Cardiac muscle cell (in vitro differentiated cells and primary cell): ENCODE measurements around the gene FMN2. TPM values are rescaled to one million over a fixed set of nuclear protein-coding genes. Genes with fewer than 3 reads are reported as not detected.

Source experiments
- DNase-seq, 2 donors: peaks; one replicate each; pipeline versions ENCODE4 v3.0.0 to v3.0.0-alpha.2; 2010 to 2017; ENCODE audit warnings: low read depth in 1 of 2, low spot score in 1 of 2
- H3K27ac ChIP-seq: fragments of 200-600 bp; sonication (generic); 2 replicates; pipeline ENCODE4 v1.5.1; 2016
- H3K27me3 ChIP-seq: fragments of 200-600 bp; sonication (generic); 2 replicates; pipeline ENCODE4 v1.6.0; 2016; ENCODE audit warnings: control low read depth
- H3K36me3 ChIP-seq: fragments of 200-600 bp; sonication (generic); 2 replicates; pipeline ENCODE4 v1.5.1; 2016; ENCODE audit warnings: control low read depth
- H3K4me1 ChIP-seq: fragments of 200-600 bp; sonication (generic); 2 replicates; pipeline ENCODE4 v1.8.1; 2017; ENCODE audit warnings: low read depth, mild to moderate bottlenecking, mixed run types
- H3K4me3 ChIP-seq: fragments of 200-600 bp; sonication (generic); 2 replicates; pipeline ENCODE4 v1.5.1; 2016; ENCODE audit warnings: mild to moderate bottlenecking
- H3K9me3 ChIP-seq: fragments of 200-600 bp; sonication (generic); 2 replicates; pipeline ENCODE4 v1.5.1; 2017; ENCODE audit warnings: low read depth, mild to moderate bottlenecking, control low read depth
- CTCF ChIP-seq: IDR thresholded peaks from 2 replicates; pipeline ENCODE4 v1.5.1; 2012; ENCODE audit warnings: low read depth, mild to moderate bottlenecking, low read length
- polyA plus RNA-seq: library from polyadenylated mRNA; unstranded; fragments of >200 nt; fragmentation: Nextera tagmentation; extraction: Ambion mirVana; gene quantifications from 2 replicates; pipeline ENCODE4 v1.2.1, GENCODE V29; 2016
- total RNA-seq: library from RNA; depleted of rRNA; stranded (reverse); fragments of >200 nt; gene quantifications from 2 replicates; pipeline ENCODE4 v1.2.3, GENCODE V29; 2016

The FMN2 gene
- total and polyA plus RNA-seq, 2 experiments from 2014 or later = 0.42 to 2.7 TPM

GRCh38 chr1:240139511-240139910 is 47.8 kb downstream of the FMN2 start:
- Histone ChIP-seq H3K27ac (no peak overlapping the region), H3K4me1 (peaks cover 5% of the 10 kb centered on the region), H3K36me3 (no peaks in the 10 kb centered on the region), H3K9me3 (no peaks in the 10 kb centered on the region), H3K27me3 (peaks cover 9% of the 10 kb centered on the region), H3K4me3 (no peak overlapping the region)
- TF ChIP-seq CTCF = no peak
- no peak for DNase-seq

- H3K27ac ChIP-seq = no peak overlapping the region
- H3K4me1 ChIP-seq = no peaks in the 10 kb centered on the region
- H3K4me3 ChIP-seq = no peak overlapping the region
- TF ChIP-seq CTCF = no peak
- H3K36me3 ChIP-seq = no peaks in the 10 kb centered on the region
- H3K9me3 ChIP-seq = no peaks in the 10 kb centered on the region
- DNase-seq = no peak
- peaks cover 21% of the 10 kb centered on the region for H3K27me3 ChIP-seq
Observed at GRCh38 chr1:240145120-240145519, 53.4 kb downstream of the FMN2 start.

DNA sequence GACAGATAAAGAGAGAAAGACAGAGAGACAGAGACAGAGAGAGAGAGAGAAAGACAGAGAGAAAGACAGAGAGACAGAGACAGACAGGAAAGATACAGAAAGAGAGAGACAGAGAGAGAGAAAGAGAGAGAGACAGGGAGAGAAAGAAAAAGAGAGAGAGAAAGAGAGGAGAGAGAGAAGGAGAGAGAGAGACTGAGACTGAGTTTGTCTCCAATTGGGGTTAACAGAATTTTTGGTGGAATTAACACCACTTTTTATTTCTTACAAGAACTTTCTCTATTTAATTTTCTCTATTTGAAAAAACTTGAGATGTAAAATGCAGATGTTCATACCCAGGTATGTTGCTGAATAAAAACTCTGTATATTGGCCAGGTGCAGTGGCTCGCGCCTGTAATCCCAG is 56.6 kb downstream of the FMN2 start:
- no peak overlapping the region for H3K4me3 ChIP-seq
- no peaks in the 10 kb centered on the region for H3K36me3 ChIP-seq
- peaks cover 21% of the 10 kb centered on the region for H3K27me3 ChIP-seq
- H3K27ac ChIP-seq = no peak overlapping the region
- no peak for DNase-seq
- H3K4me1 ChIP-seq = no peaks in the 10 kb centered on the region
- H3K9me3 ChIP-seq = no peaks in the 10 kb centered on the region
- no peak for TF ChIP-seq CTCF

DNA sequence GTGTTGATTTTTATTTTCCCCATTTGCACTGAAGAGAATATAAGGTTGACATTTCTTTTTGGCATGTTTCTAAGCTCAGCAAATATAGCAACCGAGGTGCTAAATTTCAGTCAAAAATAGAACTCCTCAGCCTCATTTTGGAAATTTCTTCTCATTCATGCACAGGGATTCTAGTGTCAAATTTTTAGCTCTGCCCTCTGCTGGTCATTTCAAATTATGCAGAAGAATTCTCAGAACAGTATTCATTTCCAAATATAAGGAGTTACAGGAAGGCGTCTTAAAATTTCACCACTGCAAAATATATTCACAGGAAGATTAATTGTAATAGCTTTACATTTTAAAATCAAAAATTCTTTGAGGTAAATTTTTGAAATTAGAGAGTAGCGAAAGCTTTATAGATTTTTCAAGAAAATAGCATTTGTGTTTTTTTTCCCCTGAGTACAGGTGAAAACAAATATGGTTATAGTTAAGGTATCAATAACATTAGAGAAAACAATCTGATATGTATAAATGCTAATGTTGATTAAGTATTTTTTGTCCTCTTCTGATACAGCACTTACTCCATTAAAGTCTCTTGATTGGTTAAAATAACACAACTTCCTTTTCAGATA is 57.9 kb downstream of the FMN2 start:
- Histone ChIP-seq H3K36me3 (no peaks in the 10 kb centered on the region), H3K27ac (no peak overlapping the region), H3K4me1 (no peaks in the 10 kb centered on the region), H3K4me3 (no peak overlapping the region), H3K27me3 (peaks cover 16% of the 10 kb centered on the region), H3K9me3 (no peaks in the 10 kb centered on the region)
- DNase-seq = peak; percentile 42 to 52
- peak; percentile 64 for TF ChIP-seq CTCF

- H3K36me3 ChIP-seq = no peaks in the 10 kb centered on the region
- TF ChIP-seq CTCF = no peak
- H3K9me3 ChIP-seq = no peaks in the 10 kb centered on the region
- H3K4me1 ChIP-seq = no peaks in the 10 kb centered on the region
- H3K4me3 ChIP-seq = no peak overlapping the region
- H3K27me3 ChIP-seq = peaks cover 26% of the 10 kb centered on the region
- no peak overlapping the region for H3K27ac ChIP-seq
- DNase-seq = no peak
Observed at GRCh38 chr1:240151136-240151735, 59.6 kb downstream of the FMN2 start.
